ENCODE results near the gene C14orf119. TPM values are rescaled to one million over a fixed set of nuclear protein-coding genes. Genes with fewer than 3 reads are reported as not detected.

Gene C14orf119
- total and polyA plus RNA-seq, 9 of the 15 experiments (the other 6 are each of a cell fraction or from before 2014, with no cell fraction given): 36.7 to 251 (median 51.8) TPM

GRCh38 chr14:23056956-23057756 lies 38.1 kb upstream of the C14orf119 start, which contains the start of gene CDH24:
CDH24 (minus strand) TSS chr14:23057520; CDS start chr14:23055733, 1,787 bp downstream.
- H3K27ac ChIP-seq (ENCODE audit: extremely low read depth, low read depth, low read length): peak within 1 kb of the TSS; percentile 64
- peaks cover 11 to 48% of the 10 kb centered on the region in 2 experiments for H3K4me1 ChIP-seq (replicated peaks in 1 of 2; ENCODE audit: control insufficient read depth in 2 of 2, insufficient read depth in 2 of 2, low read length in 2 of 2)
- peak within 1 kb of the TSS; percentile 63 to 91 for H3K9ac ChIP-seq (ENCODE audit: insufficient read depth in 1 of 2, low read depth in 2 of 2, low read length in 2 of 2)
- H3K27me3 ChIP-seq (ENCODE audit: control insufficient read depth in 2 of 2, insufficient read depth in 2 of 2, low read length in 2 of 2): no peaks in the 10 kb centered on the region
- H3K4me3 ChIP-seq: peak within 1 kb of the TSS; percentile 69
- no TSS peak for BruUV-seq (replicated peaks)
- peak; percentile 88 to 90 (median 89) for DNase-seq (ENCODE audit: extremely low read depth in 1 of 4, low spot score in 3 of 4)
- H3K79me2 ChIP-seq (ENCODE audit: control insufficient read depth, insufficient read depth, low read length): no peaks in the 10 kb centered on the region; the same call in 2 of the 3 replicates
- ChIA-PET CTCF (ENCODE audit: low intra/inter-chr PET ratio) (interaction anchor here (1.0 to 9.2 kb wide), 6 partner anchors 12 to 83 kb away, joined by 4 to 141 read pairs (median 18); partner anchors contain the start of gene AJUBA), POLR2A (interaction anchor here (0.6 to 2.9 kb wide), 21 partner anchors 11 to 261 kb away, joined by 3 to 23 read pairs (median 4); partner anchors contain the start of genes ACIN1, AJUBA, C14orf119 and PRMT5)
- WGBS (ENCODE audit: insufficient coverage, low coverage, missing lambda C conversion rate): 0% methylated on average over 16 of the region's 73 CpGs
- peak; percentile 6 for FAIRE-seq
- peak within 1 kb of the TSS; percentile 82 for H2AFZ ChIP-seq (ENCODE audit: low read depth, low read length)
- in situ Hi-C loops (cut with MboI) (no loop called here), intact Hi-C loops (cut with micrococcal nuclease) (loop anchor here (1.0 kb wide), 2 partner anchors 52 to 63 kb away; no protein-coding TSS in a partner anchor)
- no peaks in the 10 kb centered on the region for H3K9me1 ChIP-seq (ENCODE audit: control insufficient read depth, insufficient read depth, low read length)
- peaks cover 33% of the 10 kb centered on the region for H3K36me3 ChIP-seq (ENCODE audit: control insufficient read depth, insufficient read depth, low read length)
- 0 out of 2 replicates have a peak, but pooled peaks cover 2% of the 10 kb centered on the region for H4K20me1 ChIP-seq (replicated peaks; ENCODE audit: control insufficient read depth, insufficient read depth, low read length)
- peak within 1 kb of the TSS; percentile 74 for H3K4me2 ChIP-seq (ENCODE audit: insufficient read depth, low read length)
- peak; percentile 83 for ATAC-seq
- no peaks in the 10 kb centered on the region for H3K9me3 ChIP-seq (replicated peaks; ENCODE audit: control insufficient read depth, insufficient read depth, low read depth, low read length)
- TF ChIP-seq PML (IDR thresholded peaks at IDR 0.05; ENCODE audit: low read length) (no peak), SPI1 (IDR thresholded peaks at IDR 0.05; ENCODE audit: borderline replicate concordance, low read depth, low read length) (no peak), THAP12 (CRISPR knock-in tag; IDR thresholded peaks at IDR 0.05) (no peak), CUX1 (CRISPR knock-in tag; IDR thresholded peaks at IDR 0.05) (no peak), ZNF766 (CRISPR knock-in tag; conservative IDR thresholded peaks at IDR 0.05) (no peak), NR2C2 (CRISPR knock-in tag; IDR thresholded peaks at IDR 0.05) (no peak), NR2C2 (tag; IDR thresholded peaks at IDR 0.05) (no peak), ZNF277 (CRISPR knock-in tag; IDR thresholded peaks at IDR 0.05; ENCODE audit: borderline replicate concordance) (no peak), PTRF (tag; IDR thresholded peaks at IDR 0.05) (no peak)

Data from K562 (cell line).